GM12878 (cell line): ENCODE measurements around the gene ISG20L2. TPM values are rescaled to one million over a fixed set of nuclear protein-coding genes. Genes with fewer than 3 reads are reported as not detected.

Source experiments
- ASH2L ChIP-seq: fragments of 300-600, 200-600 bp; sonication (generic); IDR thresholded peaks from 2 replicates; pipeline ENCODE4 v1.6.1; 2017; ENCODE audit warnings: low read depth, mild to moderate bottlenecking, borderline replicate concordance
- BCLAF1 ChIP-seq: fragments of 450-650 bp; IDR thresholded peaks from 2 replicates; pipeline ENCODE4 v1.6.1; 2017; ENCODE audit warnings: antibody characterized with exemption, mild to moderate bottlenecking, moderate library complexity
- BRCA1 ChIP-seq: IDR thresholded peaks from 2 replicates; pipeline ENCODE4 v1.6.1; 2011; ENCODE audit warnings: low read depth, low read length, improper control_type of control experiment
- CUX1 ChIP-seq: IDR thresholded peaks from 2 replicates; pipeline ENCODE4 v1.6.1; 2012; ENCODE audit warnings: improper control_type of control experiment, low read depth, low read length; ENCODE audit not compliant: insufficient replicate concordance
- DPF2 ChIP-seq: fragments of 450-650 bp; IDR thresholded peaks from 2 replicates; pipeline ENCODE4 v1.6.1; 2017; ENCODE audit warnings: mild to moderate bottlenecking
- EED ChIP-seq: sonication (generic); IDR thresholded peaks from 2 replicates; pipeline ENCODE4 v1.6.1; 2016; ENCODE audit warnings: antibody characterized with exemption, low read depth
- ETV6 ChIP-seq, 2 experiments: fragments of 450-650 bp in 1 of 2; IDR thresholded peaks in 1 of 2; conservative IDR thresholded peaks in 1 of 2; 2 replicates each; pipeline ENCODE4 v1.6.1; 2014; ENCODE audit warnings: antibody characterized with exemption in 1 of 2, borderline replicate concordance in 1 of 2, low read depth in 1 of 2, mild to moderate bottlenecking in 1 of 2, moderate library complexity in 1 of 2
- HCFC1 ChIP-seq: fragments of 150-350 bp; IDR thresholded peaks from 2 replicates; pipeline ENCODE4 v1.6.1; 2014; ENCODE audit warnings: low read length
- MTA3 ChIP-seq: IDR thresholded peaks from 2 replicates; pipeline ENCODE4 v1.6.1; 2012; ENCODE audit warnings: low read length, inconsistent platforms, borderline replicate concordance
- NFYB ChIP-seq: IDR thresholded peaks from 2 replicates; pipeline ENCODE4 v1.6.1; 2011; ENCODE audit warnings: low read depth, mild to moderate bottlenecking, low read length, improper control_type of control experiment, moderate library complexity; ENCODE audit not compliant: insufficient read depth
- POLR2A ChIP-seq: IDR thresholded peaks from 2 replicates; pipeline ENCODE4 v1.6.1; 2011; ENCODE audit warnings: low read depth, mild to moderate bottlenecking, low read length
- SKIL ChIP-seq: fragments of 450-650 bp; IDR thresholded peaks from 2 replicates; pipeline ENCODE4 v1.6.1; 2017; ENCODE audit warnings: mild to moderate bottlenecking, low read depth, inconsistent platforms; ENCODE audit not compliant: poor library complexity, severe bottlenecking
- YBX1 ChIP-seq: fragments of 450-650 bp; IDR thresholded peaks from 2 replicates; pipeline ENCODE4 v1.6.1; 2016; ENCODE audit warnings: antibody characterized with exemption
- ZBTB11 ChIP-seq: fragments of 450-650 bp; formaldehyde crosslinking; IDR thresholded peaks from 2 replicates; pipeline ENCODE4 v1.5.0; 2022; ENCODE audit warnings: mild to moderate bottlenecking, missing genetic modification characterization
- ZNF207 ChIP-seq: fragments of 450-650 bp; IDR thresholded peaks from 2 replicates; pipeline ENCODE4 v1.6.1; 2014; ENCODE audit warnings: antibody characterized with exemption, mild to moderate bottlenecking, borderline replicate concordance
- polyA plus RNA-seq, 11 experiments: library from polyadenylated mRNA; depleted of rRNA in 4 of 11; unstranded in 6 of 11; stranded (reverse) in 5 of 11; fragments of >200 nt; fragmentation: Nextera tagmentation in 4 of 11; fragmentation: Illumina TruSeq in 1 of 11; extraction: Ambion mirVana in 4 of 11; extraction: Trizol in 1 of 11; gene quantifications; 1 replicate in 1 of 11; 2 replicates in 10 of 11; pipeline versions ENCODE4 v1.2.1 to v1.2.3, GENCODE V29; 2011 to 2016; ENCODE audit warnings: inconsistent platforms in 2 of 11, missing spikeins in 2 of 11, low read depth in 1 of 11
- total RNA-seq, 4 experiments: library from RNA; depleted of rRNA in 3 of 4; stranded (reverse); fragments of >200 nt in 3 of 4; fragmentation: Illumina TruSeq in 1 of 4; extraction: Trizol in 1 of 4; gene quantifications; 2 replicates each; pipeline versions ENCODE4 v1.2.1 to v1.2.3, GENCODE V29; 2013 to 2021

The ISG20L2 gene
- total and polyA plus RNA-seq, 10 of the 15 experiments (the other 5 are each of a cell fraction or from before 2014, with no cell fraction given), result 16.4 to 111 (median 48.0) TPM

GRCh38 chr1:156767101-156767878 is 38.7 kb upstream of the ISG20L2 start, which contains the start of gene PRCC (continued):
- TF ChIP-seq CUX1 (peak; percentile 43), DPF2 (no peak), EED (peak; percentile 53; the same call in 1 of the 2 replicates), ZNF207 (no peak; the same call in 1 of the 2 replicates), POLR2A (peak; percentile 84), YBX1 (no peak), ASH2L (0 out of 2 replicates have a peak, but pooled peaks have one; percentile 86), SKIL (no peak), MTA3 (no peak), BCLAF1 (no peak), ZBTB11 (no peak), ETV6 (conservative IDR thresholded peaks at IDR 0.05 in 1 of 2, IDR thresholded peaks at IDR 0.05 in 1 of 2; ENCODE audit: borderline replicate concordance in 1 of 2, low read depth in 1 of 2) (0 out of 4 replicates have a peak, but pooled peaks of 1 of the 2 experiments have one; percentile 11), NFYB (0 out of 2 replicates have a peak, but pooled peaks have one; percentile 35), BRCA1 (no peak), HCFC1 (peak; percentile 99)
